ENCODE results near the gene OR2V1. TPM values are rescaled to one million over a fixed set of nuclear protein-coding genes. Genes with fewer than 3 reads are reported as not detected.

Gene OR2V1
- total RNA-seq, 1 donor from 2014 or later: not detected

DNA sequence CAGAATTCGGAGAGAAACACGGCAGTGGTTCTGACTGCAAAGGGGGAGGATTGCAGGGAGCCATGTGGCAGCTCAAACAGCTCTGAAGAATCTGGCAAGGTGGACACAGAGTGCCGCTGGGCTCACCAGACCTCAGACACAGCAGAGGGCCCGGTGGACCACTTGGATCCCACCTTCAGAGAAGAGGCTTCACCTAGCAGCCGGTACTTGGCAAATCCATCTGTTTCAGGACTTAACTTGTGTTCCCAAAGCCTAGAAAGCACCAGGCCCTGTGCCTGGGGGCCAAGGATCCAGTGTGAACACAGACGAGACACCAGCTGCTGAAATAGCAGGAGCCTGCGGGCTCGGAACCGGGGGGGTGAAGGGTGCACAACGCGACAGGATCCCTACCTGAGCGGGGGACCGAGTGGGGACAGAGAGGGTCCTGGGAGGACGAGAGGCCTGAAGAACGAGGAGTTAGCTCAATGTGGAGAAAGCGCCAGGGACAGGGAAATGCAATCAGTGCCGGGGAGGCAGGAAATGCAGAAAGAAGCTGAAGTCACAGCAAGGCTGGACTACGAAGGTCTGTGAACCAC, 46.3 kb downstream of the OR2V1 start:
- DNase-seq (ENCODE audit: extremely low spot score, unreplicated experiment): peak; percentile 83
- Mint-ChIP-seq H3K27me3 (ENCODE audit: unreplicated experiment) (peaks cover 42% of the 10 kb centered on the region), H3K9me3 (ENCODE audit: unreplicated experiment) (no peaks in the 10 kb centered on the region), H3K4me1 (ENCODE audit: unreplicated experiment) (no peaks in the 10 kb centered on the region), H3K27ac (ENCODE audit: unreplicated experiment) (no peak overlapping the region), H3K36me3 (ENCODE audit: unreplicated experiment) (no peaks in the 10 kb centered on the region), H3K4me3 (ENCODE audit: unreplicated experiment) (no peak overlapping the region)
- TF ChIP-seq, protein P1, sequence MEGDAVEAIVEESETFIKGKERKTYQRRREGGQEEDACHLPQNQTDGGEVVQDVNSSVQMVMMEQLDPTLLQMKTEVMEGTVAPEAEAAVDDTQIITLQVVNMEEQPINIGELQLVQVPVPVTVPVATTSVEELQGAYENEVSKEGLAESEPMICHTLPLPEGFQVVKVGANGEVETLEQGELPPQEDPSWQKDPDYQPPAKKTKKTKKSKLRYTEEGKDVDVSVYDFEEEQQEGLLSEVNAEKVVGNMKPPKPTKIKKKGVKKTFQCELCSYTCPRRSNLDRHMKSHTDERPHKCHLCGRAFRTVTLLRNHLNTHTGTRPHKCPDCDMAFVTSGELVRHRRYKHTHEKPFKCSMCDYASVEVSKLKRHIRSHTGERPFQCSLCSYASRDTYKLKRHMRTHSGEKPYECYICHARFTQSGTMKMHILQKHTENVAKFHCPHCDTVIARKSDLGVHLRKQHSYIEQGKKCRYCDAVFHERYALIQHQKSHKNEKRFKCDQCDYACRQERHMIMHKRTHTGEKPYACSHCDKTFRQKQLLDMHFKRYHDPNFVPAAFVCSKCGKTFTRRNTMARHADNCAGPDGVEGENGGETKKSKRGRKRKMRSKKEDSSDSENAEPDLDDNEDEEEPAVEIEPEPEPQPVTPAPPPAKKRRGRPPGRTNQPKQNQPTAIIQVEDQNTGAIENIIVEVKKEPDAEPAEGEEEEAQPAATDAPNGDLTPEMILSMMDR (IDR thresholded peaks at IDR 0.05): no peak

DNA sequence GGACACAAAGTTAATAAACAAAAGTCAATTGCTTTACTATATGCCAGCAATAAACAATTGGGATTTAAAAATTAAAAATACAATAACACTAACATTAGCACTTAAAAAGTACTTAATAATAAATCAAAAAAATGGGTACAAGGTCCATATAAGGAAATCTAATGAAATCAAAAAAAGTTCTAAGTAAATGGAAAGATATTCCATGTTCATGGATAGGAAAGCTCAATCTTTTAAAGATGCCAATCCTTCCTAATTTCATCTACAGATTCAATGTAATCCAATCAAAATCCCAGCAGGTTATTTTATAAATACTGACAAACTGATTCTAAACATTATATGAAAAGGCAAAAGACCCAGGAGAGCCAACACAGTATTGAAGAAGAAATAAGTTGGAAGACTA, 49.0 kb downstream of the OR2V1 start:
- no peak for DNase-seq (ENCODE audit: extremely low spot score, unreplicated experiment)
- TF ChIP-seq, protein P1 (IDR thresholded peaks at IDR 0.05): no peak
- no peaks in the 10 kb centered on the region for H3K4me1 Mint-ChIP-seq (ENCODE audit: unreplicated experiment)
- no peaks in the 10 kb centered on the region for H3K36me3 Mint-ChIP-seq (ENCODE audit: unreplicated experiment)
- peaks cover 5% of the 10 kb centered on the region for H3K9me3 Mint-ChIP-seq (ENCODE audit: unreplicated experiment)
- H3K27me3 Mint-ChIP-seq (ENCODE audit: unreplicated experiment): peaks cover 51% of the 10 kb centered on the region
- no peak overlapping the region for H3K27ac Mint-ChIP-seq (ENCODE audit: unreplicated experiment)
- H3K4me3 Mint-ChIP-seq (ENCODE audit: unreplicated experiment): no peak overlapping the region

DNA sequence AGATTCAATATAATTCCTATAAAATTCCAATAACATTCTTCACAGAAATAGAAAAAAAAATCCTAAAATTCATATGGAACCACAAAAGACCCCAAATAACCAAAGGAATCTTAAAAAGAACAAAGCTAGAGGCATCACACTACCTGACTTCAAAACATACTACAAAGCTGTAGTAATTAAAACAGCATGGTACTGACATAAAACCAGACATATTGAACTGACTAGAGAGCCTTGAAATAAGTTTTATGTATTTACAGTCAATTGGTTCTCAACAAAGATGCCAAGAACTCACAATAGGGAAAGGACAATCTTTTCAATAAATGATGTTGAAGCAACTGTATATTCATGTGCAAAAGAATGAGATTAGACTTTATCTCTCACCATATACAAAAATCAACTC, 54.0 kb downstream of the OR2V1 start:
- Mint-ChIP-seq H3K4me1 (ENCODE audit: unreplicated experiment) (no peaks in the 10 kb centered on the region), H3K27me3 (ENCODE audit: unreplicated experiment) (peaks cover 20% of the 10 kb centered on the region), H3K36me3 (ENCODE audit: unreplicated experiment) (no peaks in the 10 kb centered on the region), H3K4me3 (ENCODE audit: unreplicated experiment) (no peak overlapping the region), H3K9me3 (ENCODE audit: unreplicated experiment) (peaks cover 11% of the 10 kb centered on the region), H3K27ac (ENCODE audit: unreplicated experiment) (no peak overlapping the region)
- no peak for DNase-seq (ENCODE audit: extremely low spot score, unreplicated experiment)
- TF ChIP-seq, protein P1 (IDR thresholded peaks at IDR 0.05): no peak

Other genes starting within 250 kb of the OR2V1 start
- gene BTNL8, start 232.0 kb downstream of the OR2V1 start, total RNA-seq: not detected in 2 replicates
- not detected in 2 replicates for gene BTNL3, start 142.3 kb downstream of the OR2V1 start, total RNA-seq
- gene BTNL9, start 90.9 kb downstream of the OR2V1 start, total RNA-seq: not detected in 2 replicates
- not detected in 2 replicates for gene OR2V2, start 16.4 kb upstream of the OR2V1 start, total RNA-seq
- 3.8 and 4.0 TPM in 2 replicates for gene TRIM7, start 74.0 kb upstream of the OR2V1 start, total RNA-seq
- 25.2 and 27.1 TPM in 2 replicates for gene TRIM41, start 92.1 kb upstream of the OR2V1 start, total RNA-seq
- 1,869 and 1,921 TPM in 2 replicates for gene RACK1, start 112.7 kb upstream of the OR2V1 start, total RNA-seq
- gene TRIM52, start 130.0 kb upstream of the OR2V1 start, total RNA-seq: 12.8 and 13.7 TPM in 2 replicates
- not detected in 2 replicates for gene OR4F3, start 236.1 kb upstream of the OR2V1 start, total RNA-seq

All from osteocyte (in vitro differentiated cells).